SU-DHL-6 (cell line): ENCODE results near the gene KNTC1.
"Not testable (repeated sequence)": the region's sequence is repeated elsewhere in the genome, so short reads cannot be mapped to it uniquely, and the experiment has no call there.

Experiments used
- H2AFZ ChIP-seq: fragments of 200-600 bp; sonication (generic); 2 replicates; pipeline ENCODE4 v1.6.1; 2014; ENCODE audit warnings: low read depth, mild to moderate bottlenecking, moderate library complexity, mixed read lengths, antibody characterized with exemption, low read length; ENCODE audit not compliant: severe bottlenecking
- H3F3A ChIP-seq: fragments of 200-600 bp; shearing (Covaris generic); 2 replicates; pipeline ENCODE4 v1.6.0; 2016; ENCODE audit warnings: antibody characterized with exemption, mild to moderate bottlenecking; ENCODE audit not compliant: insufficient read depth
- H3K27ac ChIP-seq: fragments of 200-600 bp; sonication (generic); 2 replicates; pipeline ENCODE4 v1.5.1; 2016; ENCODE audit warnings: low read depth, mild to moderate bottlenecking, low read length, moderate library complexity, mixed read lengths
- H3K27me3 ChIP-seq: fragments of 200-600 bp; sonication (generic), shearing (Covaris generic); 2 replicates; pipeline ENCODE4 v1.6.0; 2014; ENCODE audit warnings: mild to moderate bottlenecking, low read length
- H3K36me3 ChIP-seq: fragments of 200-600 bp; sonication (generic); 2 replicates; pipeline ENCODE4 v1.6.1; 2014; ENCODE audit warnings: mild to moderate bottlenecking, low read length, mixed read lengths
- H3K4me2 ChIP-seq: fragments of 300-600, 200-600 bp; shearing (Covaris generic), sonication (generic); 2 replicates; pipeline ENCODE4 v1.6.0; 2014; ENCODE audit warnings: low read length, low read depth, mild to moderate bottlenecking; ENCODE audit not compliant: poor library complexity, severe bottlenecking
- H3K4me3 ChIP-seq: fragments of 200-600 bp; sonication (generic); 2 replicates; pipeline ENCODE4 v1.5.1; 2014; ENCODE audit warnings: antibody characterized with exemption, low read length, mild to moderate bottlenecking, mixed read lengths; ENCODE audit not compliant: insufficient read depth, poor library complexity, severe bottlenecking
- H3K79me2 ChIP-seq: fragments of 200-600 bp; sonication (generic); 2 replicates; pipeline ENCODE4 v1.6.1; 2014; ENCODE audit warnings: mild to moderate bottlenecking, low read length, moderate library complexity; ENCODE audit not compliant: insufficient read depth
- H3K9ac ChIP-seq: fragments of 200-600 bp; sonication (generic); 2 replicates; pipeline ENCODE4 v1.7.0; 2014; ENCODE audit warnings: mild to moderate bottlenecking, low read length
- H3K9me2 ChIP-seq: fragments of 200-600 bp; sonication (generic); replicated peaks from 2 replicates; pipeline ENCODE4 v1.6.1; 2014; ENCODE audit warnings: low read length; ENCODE audit not compliant: insufficient read depth
- H3K9me3 ChIP-seq: fragments of 200-600 bp; sonication (generic); 2 replicates; pipeline ENCODE4 v1.6.1; 2014; ENCODE audit warnings: low read length, mixed read lengths; ENCODE audit not compliant: insufficient read depth
- H4K20me1 ChIP-seq: fragments of 200-600 bp; sonication (generic); 2 replicates; pipeline ENCODE4 v1.6.1; 2014; ENCODE audit warnings: low read depth, mild to moderate bottlenecking, antibody characterized with exemption, low read length, moderate library complexity, mixed read lengths
- CTCF ChIP-seq: fragments of 200-600 bp; sonication (generic); IDR thresholded peaks from one replicate; pipeline ENCODE4 v1.5.1; 2017; ENCODE audit warnings: antibody characterized with exemption, mild to moderate bottlenecking, low read length, moderate library complexity; ENCODE audit not compliant: insufficient read depth, poor library complexity, severe bottlenecking
- EZH2phosphoT487 ChIP-seq: fragments of 200-600 bp; sonication (generic), shearing (Covaris generic); conservative IDR thresholded peaks from 2 replicates; pipeline ENCODE4 v1.6.1; 2018; ENCODE audit warnings: mild to moderate bottlenecking, antibody characterized with exemption, low read length, moderate library complexity, mixed read lengths

KNTC1 gene

GRCh38 chr12:122489038-122489437, 38.0 kb upstream of the KNTC1 start:
- no peak overlapping the region for H2AFZ ChIP-seq
- no peak overlapping the region for H3K4me3 ChIP-seq
- no peak overlapping the region for H3K4me2 ChIP-seq
- H3K9me3 ChIP-seq, result no peaks in the 10 kb centered on the region
- H3F3A ChIP-seq, result 0 out of 2 replicates have a peak, but pooled peaks cover 4% of the 10 kb centered on the region
- peaks cover 28% of the 10 kb centered on the region for H3K79me2 ChIP-seq
- no peaks in the 10 kb centered on the region for H4K20me1 ChIP-seq
- peaks cover 42% of the 10 kb centered on the region for H3K36me3 ChIP-seq
- no peak overlapping the region for H3K27ac ChIP-seq
- TF ChIP-seq CTCF (no peak), EZH2phosphoT487 (no peak)
- no peaks in the 10 kb centered on the region for H3K9me2 ChIP-seq
- H3K9ac ChIP-seq, result no peak overlapping the region
- H3K27me3 ChIP-seq, result no peaks in the 10 kb centered on the region

GRCh38 chr12:122491991-122492390, 35.1 kb upstream of the KNTC1 start:
- peaks cover 44% of the 10 kb centered on the region for H3K36me3 ChIP-seq
- H3F3A ChIP-seq, result 0 out of 2 replicates have a peak, but pooled peaks cover 4% of the 10 kb centered on the region

GRCh38 chr12:122493222-122493621, 33.8 kb upstream of the KNTC1 start:
- H3K9me3 ChIP-seq, H4K20me1 ChIP-seq, H3K4me2 ChIP-seq, H3K27ac ChIP-seq, H3K27me3 ChIP-seq, H3F3A ChIP-seq, H3K4me3 ChIP-seq, H3K9me2 ChIP-seq, H3K9ac ChIP-seq, H2AFZ ChIP-seq: not testable (repeated sequence)
- Histone ChIP-seq H3K79me2 (peaks cover 64% of the 10 kb centered on the region), H3K36me3 (peaks cover 40% of the 10 kb centered on the region)

More at GRCh38 chr12:122491991-122492390, 35.1 kb upstream of the KNTC1 start:
- H3K79me2 ChIP-seq, result peaks cover 51% of the 10 kb centered on the region
- no peaks in the 10 kb centered on the region for H3K9me2 ChIP-seq
- no peaks in the 10 kb centered on the region for H4K20me1 ChIP-seq
- no peaks in the 10 kb centered on the region for H3K27me3 ChIP-seq
- TF ChIP-seq CTCF (no peak), EZH2phosphoT487 (no peak)
- no peak overlapping the region for H3K4me2 ChIP-seq
- no peak overlapping the region for H2AFZ ChIP-seq
- no peak overlapping the region for H3K9ac ChIP-seq
- H3K27ac ChIP-seq, result no peak overlapping the region
- H3K9me3 ChIP-seq, result no peaks in the 10 kb centered on the region
- no peak overlapping the region for H3K4me3 ChIP-seq

GRCh38 chr12:122495258-122495657, 31.8 kb upstream of the KNTC1 start:
- Histone ChIP-seq H3K36me3 (peaks cover 30% of the 10 kb centered on the region), H3K27me3 (no peaks in the 10 kb centered on the region), H3K4me3 (no peak overlapping the region), H3K9me2 (no peaks in the 10 kb centered on the region), H3F3A (0 out of 2 replicates have a peak, but pooled peaks cover 4% of the 10 kb centered on the region), H3K4me2 (no peak overlapping the region), H3K9ac (no peak overlapping the region), H4K20me1 (no peaks in the 10 kb centered on the region), H2AFZ (no peak overlapping the region), H3K79me2 (peaks cover 81% of the 10 kb centered on the region), H3K27ac (no peak overlapping the region), H3K9me3 (no peaks in the 10 kb centered on the region)
- TF ChIP-seq CTCF, result no peak
